Endothelial cell of umbilical vein (primary cell): ENCODE data around the gene PROZ. TPM values are rescaled to one million over a fixed set of nuclear protein-coding genes. Genes with fewer than 3 reads are reported as not detected.

Experiments
- BruUV-seq: library from RNA; stranded (reverse); fragments of 400-500 nt; replicated peaks from 2 replicates; lab custom pipeline; 2021; lab: Mats Ljungman, UMichigan
- CTCF ChIA-PET: fragments of 300-600, 350-600 bp; sonication (Branson Sonifier 250); formaldehyde crosslinking; loops from one replicate; lab custom pipeline; 2021; ENCODE audit warnings: antibody characterized with exemption, inconsistent platforms; lab: Charles Lee
- POLR2A ChIA-PET: fragments of 300-600, 350-600 bp; sonication (Branson Sonifier 250); formaldehyde crosslinking; loops from one replicate; lab custom pipeline; 2021; ENCODE audit warnings: antibody characterized with exemption, inconsistent platforms; lab: Charles Lee
- DNase-seq: peaks from one replicate; pipeline ENCODE4 v3.0.0-alpha.2; 2011; ENCODE audit warnings: low read depth, low spot score
- FAIRE-seq: peaks from 2 replicates; lab custom pipeline; 2011; peaks lifted over from hg19 to GRCh38; lab: Jason Lieb, UNC
- H2AFZ ChIP-seq: 2 replicates; pipeline ENCODE4 v1.6.0; 2012; ENCODE audit warnings: low read depth, low read length, control low read depth, inconsistent platforms
- H3K27ac ChIP-seq: 2 replicates; pipeline ENCODE4 v1.5.1; 2011; ENCODE audit warnings: low read depth, mild to moderate bottlenecking, control low read depth, low read length, moderate library complexity; ENCODE audit not compliant: insufficient read depth
- H3K27me3 ChIP-seq, 2 experiments: 2 replicates each; pipeline versions ENCODE4 v1.6.0 to v1.6.1; 2011; ENCODE audit warnings: low read length in 2 of 2, mixed read lengths in 1 of 2; ENCODE audit not compliant: control insufficient read depth in 2 of 2, insufficient read depth in 2 of 2
- H3K36me3 ChIP-seq, 2 experiments: 2 replicates in 1 of 2; 3 replicates in 1 of 2; pipeline ENCODE4 v1.5.1; 2011; ENCODE audit warnings: low read length in 2 of 2, mild to moderate bottlenecking in 1 of 2, moderate library complexity in 1 of 2; ENCODE audit not compliant: control insufficient read depth in 2 of 2, insufficient read depth in 2 of 2; ENCODE audit errors: extremely low read depth in 1 of 2
- H3K4me1 ChIP-seq: 3 replicates; pipeline ENCODE4 v1.5.1; 2011; ENCODE audit warnings: mild to moderate bottlenecking, low read length; ENCODE audit not compliant: control insufficient read depth, insufficient read depth; ENCODE audit errors: extremely low read depth
- H3K4me2 ChIP-seq: 2 replicates; pipeline ENCODE4 v1.6.1; 2011; ENCODE audit warnings: low read length, control low read depth, mixed read lengths; ENCODE audit not compliant: insufficient read depth
- H3K4me3 ChIP-seq, 3 experiments: fragments of 200-600 bp in 1 of 3; sonication (generic), shearing (Covaris generic) in 1 of 3; replicated peaks in 1 of 3; 2 replicates each; pipeline ENCODE4 v1.5.1; 2011 to 2016; ENCODE audit warnings: control low read depth in 3 of 3, low read length in 3 of 3, mild to moderate bottlenecking in 2 of 3, inconsistent platforms in 1 of 3, low read depth in 1 of 3, moderate library complexity in 1 of 3; ENCODE audit not compliant: insufficient read depth in 1 of 3
- H3K79me2 ChIP-seq: 2 replicates; pipeline ENCODE4 v1.6.0; 2012; ENCODE audit warnings: low read length, inconsistent platforms; ENCODE audit not compliant: control insufficient read depth, insufficient read depth
- H3K9ac ChIP-seq: replicated peaks from 2 replicates; pipeline ENCODE3; 2011; ENCODE audit warnings: low read length, control low read depth; ENCODE audit not compliant: insufficient read depth; ENCODE audit errors: extremely low read depth
- H3K9me1 ChIP-seq: replicated peaks from 3 replicates; pipeline ENCODE4 v1.6.0; 2011; ENCODE audit warnings: mild to moderate bottlenecking, low read length; ENCODE audit not compliant: control insufficient read depth, insufficient read depth; ENCODE audit errors: extremely low read depth
- H3K9me3 ChIP-seq: replicated peaks from 2 replicates; pipeline ENCODE4 v1.5.1; 2012; ENCODE audit warnings: low read length, inconsistent platforms; ENCODE audit not compliant: control insufficient read depth, insufficient read depth
- H4K20me1 ChIP-seq: replicated peaks from 2 replicates; pipeline ENCODE3; 2011; ENCODE audit warnings: mild to moderate bottlenecking, low read length; ENCODE audit not compliant: control insufficient read depth, insufficient read depth; ENCODE audit errors: extremely low read depth
- CTCF ChIP-seq, 2 donors: IDR thresholded peaks; 1 replicate in 1 of 2; 2 replicates in 1 of 2; pipeline ENCODE4 v1.5.1; 2011; ENCODE audit warnings: low read length in 2 of 2, mild to moderate bottlenecking in 2 of 2, moderate library complexity in 2 of 2, control low read depth in 1 of 2, inconsistent platforms in 1 of 2, low read depth in 1 of 2; ENCODE audit not compliant: insufficient read depth in 1 of 2; ENCODE audit errors: extremely low read depth in 1 of 2
- EZH2 ChIP-seq: IDR thresholded peaks from 2 replicates; pipeline ENCODE4 v1.6.1; 2012; ENCODE audit warnings: borderline replicate concordance, low read depth, mild to moderate bottlenecking, moderate library complexity, low read length, inconsistent platforms; ENCODE audit not compliant: severe bottlenecking
- FOS ChIP-seq: IDR thresholded peaks from 2 replicates; pipeline ENCODE4 v1.6.1; 2011; ENCODE audit warnings: mild to moderate bottlenecking, low read length, moderate library complexity, borderline replicate concordance; ENCODE audit not compliant: insufficient read depth
- GATA2 ChIP-seq: IDR thresholded peaks from 2 replicates; pipeline ENCODE4 v1.7.0; 2011; ENCODE audit warnings: low read depth, mild to moderate bottlenecking, moderate library complexity, mixed read lengths, low read length; ENCODE audit not compliant: insufficient read length, insufficient read depth
- JUN ChIP-seq: IDR thresholded peaks from 2 replicates; pipeline ENCODE4 v1.6.1; 2011; ENCODE audit warnings: borderline replicate concordance, low read depth; ENCODE audit not compliant: insufficient read length, insufficient read depth
- MAX ChIP-seq: IDR thresholded peaks from 2 replicates; pipeline ENCODE4 v1.6.1; 2011; ENCODE audit not compliant: insufficient read depth, insufficient read length
- MYC ChIP-seq: IDR thresholded peaks from one replicate; pipeline ENCODE4 v1.6.1; 2011; ENCODE audit warnings: mild to moderate bottlenecking, low read depth, low read length
- POLR2A ChIP-seq: IDR thresholded peaks from 2 replicates; pipeline ENCODE4 v1.6.1; 2012; ENCODE audit warnings: low read depth, mild to moderate bottlenecking, control low read depth, low read length
- POLR2AphosphoS5 ChIP-seq: IDR thresholded peaks from 2 replicates; pipeline ENCODE4 v1.6.1; 2012; ENCODE audit warnings: low read depth, mild to moderate bottlenecking, control low read depth, low read length, moderate library complexity; ENCODE audit not compliant: insufficient read depth
- dilution Hi-C: fragments of 300-500 bp; cut with MboI; formaldehyde crosslinking; loops from one replicate; pipeline ENCODE4 v1.15.0; 2019; ENCODE audit warnings: low sequenced_read_pairs; ENCODE audit not compliant: extremely low pct_ligation_motif_present
- intact Hi-C: fragments of 100-400 bp; cut with micrococcal nuclease; formaldehyde crosslinking; loops from one replicate; pipeline ENCODE4 v1.10.0; 2022
- polyA plus RNA-seq, 4 experiments: library from polyadenylated mRNA; depleted of rRNA in 3 of 4; stranded (reverse) in 3 of 4; unstranded in 1 of 4; fragments of >200 nt; gene quantifications; 2 replicates each; pipeline versions ENCODE4 v1.2.1 to v1.2.3, GENCODE V29; 2011 to 2012; ENCODE audit warnings: missing spikeins in 1 of 4
- total RNA-seq: library from RNA; stranded (reverse); gene quantifications from 2 replicates; pipeline ENCODE4 v1.2.3, GENCODE V29; 2021

Gene PROZ
- total and polyA plus RNA-seq, 2 donors (not counting 3 experiments of a cell fraction or from before 2014, with no cell fraction given) = not detected

- CTCF ChIA-PET = no interaction called here
Observed at GRCh38 chr13:113143466-113144254, 14.8 kb upstream of the PROZ start.

More at GRCh38 chr13:113143466-113144254, 14.8 kb upstream of the PROZ start:
- Histone ChIP-seq H3K9ac (no peak overlapping the region), H3K27ac (no peak overlapping the region), H2AFZ (no peak overlapping the region), H3K4me1 (no peaks in the 10 kb centered on the region), H3K4me3 (no peak overlapping the region), H4K20me1 (no peaks in the 10 kb centered on the region), H3K9me3 (no peaks in the 10 kb centered on the region), H3K9me1 (no peaks in the 10 kb centered on the region), H3K79me2 (no peaks in the 10 kb centered on the region), H3K4me2 (no peak overlapping the region), H3K27me3 (peaks cover 0 to 3% of the 10 kb centered on the region in 2 experiments), H3K36me3 (no peaks in the 10 kb centered on the region)
- intact Hi-C loops (no loop called here), dilution Hi-C loops (no loop called here)
- no TSS peak for BruUV-seq
- TF ChIP-seq MYC (no peak), GATA2 (no peak), MAX (no peak), FOS (no peak), POLR2AphosphoS5 (no peak), EZH2 (no peak), CTCF (IDR thresholded peaks at IDR 0.05; ENCODE audit: extremely low read depth in 1 of 2, insufficient read depth in 1 of 2, low read depth in 1 of 2, low read length in 2 of 2) (no peak), POLR2A (no peak), JUN (no peak)
- DNase-seq (no peak), FAIRE-seq (no peak)
- POLR2A ChIA-PET = no interaction called here
